ENCODE measurements around the gene CXCR5.

DNA sequence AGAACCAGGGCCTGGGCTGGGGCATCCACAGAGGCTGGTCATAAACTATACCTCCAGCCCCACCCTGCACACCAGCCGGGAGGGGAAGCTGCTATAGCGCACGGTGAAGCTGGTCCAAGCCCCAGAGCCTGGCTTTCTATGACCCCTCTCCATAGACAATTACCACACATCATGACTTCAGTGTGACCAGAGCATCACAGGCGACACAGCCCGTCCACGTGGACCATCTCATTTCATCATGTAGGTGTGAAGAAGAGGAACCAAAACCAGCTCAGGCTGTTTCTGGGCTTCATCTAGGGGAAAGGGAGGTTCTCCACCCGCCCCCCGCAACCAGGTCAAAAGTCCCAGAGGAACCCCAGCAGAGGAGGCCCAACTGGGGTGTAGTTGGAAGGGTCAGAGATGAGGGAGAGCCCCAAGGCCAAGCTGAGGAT lies 3.0 kb downstream of the CXCR5 start:
- TF ChIP-seq, protein P1, sequence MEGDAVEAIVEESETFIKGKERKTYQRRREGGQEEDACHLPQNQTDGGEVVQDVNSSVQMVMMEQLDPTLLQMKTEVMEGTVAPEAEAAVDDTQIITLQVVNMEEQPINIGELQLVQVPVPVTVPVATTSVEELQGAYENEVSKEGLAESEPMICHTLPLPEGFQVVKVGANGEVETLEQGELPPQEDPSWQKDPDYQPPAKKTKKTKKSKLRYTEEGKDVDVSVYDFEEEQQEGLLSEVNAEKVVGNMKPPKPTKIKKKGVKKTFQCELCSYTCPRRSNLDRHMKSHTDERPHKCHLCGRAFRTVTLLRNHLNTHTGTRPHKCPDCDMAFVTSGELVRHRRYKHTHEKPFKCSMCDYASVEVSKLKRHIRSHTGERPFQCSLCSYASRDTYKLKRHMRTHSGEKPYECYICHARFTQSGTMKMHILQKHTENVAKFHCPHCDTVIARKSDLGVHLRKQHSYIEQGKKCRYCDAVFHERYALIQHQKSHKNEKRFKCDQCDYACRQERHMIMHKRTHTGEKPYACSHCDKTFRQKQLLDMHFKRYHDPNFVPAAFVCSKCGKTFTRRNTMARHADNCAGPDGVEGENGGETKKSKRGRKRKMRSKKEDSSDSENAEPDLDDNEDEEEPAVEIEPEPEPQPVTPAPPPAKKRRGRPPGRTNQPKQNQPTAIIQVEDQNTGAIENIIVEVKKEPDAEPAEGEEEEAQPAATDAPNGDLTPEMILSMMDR (IDR thresholded peaks at IDR 0.05) = no peak
- TF ChIP-seq POLR2A (IDR thresholded peaks at IDR 0.05) = no peak
